BLaER1 (cell line): ENCODE measurements around the gene CDH23.

Source experiments
- H3K27ac ChIP-seq: shearing (Covaris generic); formaldehyde crosslinking; 2 replicates; pipeline ENCODE4 v1.8.1; 2022
- H3K27me3 ChIP-seq: shearing (Covaris generic); formaldehyde crosslinking; 2 replicates; pipeline ENCODE4 v1.8.1; 2022
- H3K36me3 ChIP-seq: shearing (Covaris generic); formaldehyde crosslinking; 2 replicates; pipeline ENCODE4 v1.8.1; 2022
- H3K4me1 ChIP-seq: shearing (Covaris generic); formaldehyde crosslinking; 2 replicates; pipeline ENCODE4 v1.8.1; 2022
- H3K4me2 ChIP-seq: shearing (Covaris generic); formaldehyde crosslinking; 2 replicates; pipeline ENCODE4 v1.8.1; 2022
- H3K4me3 ChIP-seq: shearing (Covaris generic); formaldehyde crosslinking; 2 replicates; pipeline ENCODE4 v1.8.1; 2022
- H3K9ac ChIP-seq: shearing (Covaris generic); formaldehyde crosslinking; 2 replicates; pipeline ENCODE4 v1.8.1; 2022
- H3K9me3 ChIP-seq: shearing (Covaris generic); formaldehyde crosslinking; 2 replicates; pipeline ENCODE4 v1.8.1; 2022
- H4K20me1 ChIP-seq: shearing (Covaris generic); formaldehyde crosslinking; 2 replicates; pipeline ENCODE4 v1.8.1; 2022
- Cebpa-rat ChIP-seq: shearing (Covaris generic); IDR thresholded peaks from 2 replicates; pipeline ENCODE4 v1.8.1; 2022

Gene CDH23

GRCh38 chr10:71610651-71611050, 213.9 kb downstream of the CDH23 start:
- Histone ChIP-seq H3K4me2 (no peak overlapping the region), H3K27ac (no peak overlapping the region), H4K20me1 (no peaks in the 10 kb centered on the region)

GRCh38 chr10:71611131-71611530, 214.4 kb downstream of the CDH23 start:
- Histone ChIP-seq H3K4me2 (no peak overlapping the region), H3K9ac (no peak overlapping the region), H3K36me3 (no peaks in the 10 kb centered on the region)

More at GRCh38 chr10:71610651-71611050, 213.9 kb downstream of the CDH23 start:
- Histone ChIP-seq H3K9ac (no peak overlapping the region), H3K9me3 (no peaks in the 10 kb centered on the region), H3K36me3 (no peaks in the 10 kb centered on the region), H3K4me1 (peaks cover 6% of the 10 kb centered on the region), H3K4me3 (no peak overlapping the region), H3K27me3 (no peaks in the 10 kb centered on the region)
- no peak for TF ChIP-seq Cebpa-rat

GRCh38 chr10:71611709-71612422, 215.1 kb downstream of the CDH23 start:
- H3K9ac ChIP-seq = no peak overlapping the region
- H3K36me3 ChIP-seq = no peaks in the 10 kb centered on the region
- no peaks in the 10 kb centered on the region for H3K9me3 ChIP-seq
- no peak overlapping the region for H3K27ac ChIP-seq
- H3K27me3 ChIP-seq = no peaks in the 10 kb centered on the region
- H3K4me2 ChIP-seq = no peak overlapping the region
- H3K4me1 ChIP-seq = peaks cover 6% of the 10 kb centered on the region
- H3K4me3 ChIP-seq = no peak overlapping the region
- H4K20me1 ChIP-seq = no peaks in the 10 kb centered on the region
- no peak for TF ChIP-seq Cebpa-rat

More at GRCh38 chr10:71611131-71611530, 214.4 kb downstream of the CDH23 start:
- H3K9me3 ChIP-seq = no peaks in the 10 kb centered on the region
- H3K4me1 ChIP-seq = peaks cover 6% of the 10 kb centered on the region
- no peaks in the 10 kb centered on the region for H4K20me1 ChIP-seq
- no peaks in the 10 kb centered on the region for H3K27me3 ChIP-seq
- TF ChIP-seq Cebpa-rat = no peak
- no peak overlapping the region for H3K27ac ChIP-seq
- no peak overlapping the region for H3K4me3 ChIP-seq

- Histone ChIP-seq H3K9ac (no peak overlapping the region), H3K4me1 (peaks cover 6% of the 10 kb centered on the region), H4K20me1 (no peaks in the 10 kb centered on the region), H3K36me3 (no peaks in the 10 kb centered on the region), H3K9me3 (no peaks in the 10 kb centered on the region), H3K4me3 (no peak overlapping the region), H3K4me2 (no peak overlapping the region), H3K27me3 (no peaks in the 10 kb centered on the region), H3K27ac (no peak overlapping the region)
- TF ChIP-seq Cebpa-rat = no peak
Measured at GRCh38 chr10:71613261-71613777, 216.6 kb downstream of the CDH23 start.

GRCh38 chr10:71613877-71614276, 217.2 kb downstream of the CDH23 start:
- no peak for TF ChIP-seq Cebpa-rat
- Histone ChIP-seq H3K4me1 (peaks cover 2% of the 10 kb centered on the region), H3K4me2 (no peak overlapping the region), H3K27me3 (no peaks in the 10 kb centered on the region), H3K4me3 (no peak overlapping the region), H3K36me3 (no peaks in the 10 kb centered on the region), H3K27ac (no peak overlapping the region), H3K9ac (no peak overlapping the region), H4K20me1 (no peaks in the 10 kb centered on the region), H3K9me3 (no peaks in the 10 kb centered on the region)

GRCh38 chr10:71614946-71615345, 218.2 kb downstream of the CDH23 start:
- Histone ChIP-seq H3K4me3 (no peak overlapping the region), H3K9me3 (no peaks in the 10 kb centered on the region), H3K4me2 (no peak overlapping the region), H3K4me1 (no peaks in the 10 kb centered on the region), H3K36me3 (no peaks in the 10 kb centered on the region), H4K20me1 (no peaks in the 10 kb centered on the region), H3K27me3 (no peaks in the 10 kb centered on the region), H3K9ac (no peak overlapping the region), H3K27ac (no peak overlapping the region)
- no peak for TF ChIP-seq Cebpa-rat

GRCh38 chr10:71615538-71616329, 219.0 kb downstream of the CDH23 start:
- no peak overlapping the region for H3K9ac ChIP-seq
- no peaks in the 10 kb centered on the region for H3K9me3 ChIP-seq
- no peak for TF ChIP-seq Cebpa-rat
- no peaks in the 10 kb centered on the region for H4K20me1 ChIP-seq
- no peaks in the 10 kb centered on the region; the same call in 1 of the 2 replicates for H3K4me1 ChIP-seq
- no peaks in the 10 kb centered on the region for H3K36me3 ChIP-seq
- H3K4me2 ChIP-seq = no peak overlapping the region
- H3K4me3 ChIP-seq = no peak overlapping the region
- no peaks in the 10 kb centered on the region for H3K27me3 ChIP-seq
- H3K27ac ChIP-seq = no peak overlapping the region

- TF ChIP-seq Cebpa-rat = no peak
- H3K4me1 ChIP-seq = peaks cover 12% of the 10 kb centered on the region
- no peaks in the 10 kb centered on the region for H3K27me3 ChIP-seq
- H3K9ac ChIP-seq = no peak overlapping the region
- H3K36me3 ChIP-seq = no peaks in the 10 kb centered on the region
- H3K4me2 ChIP-seq = no peak overlapping the region
- no peak overlapping the region for H3K27ac ChIP-seq
- no peak overlapping the region for H3K4me3 ChIP-seq
- no peaks in the 10 kb centered on the region for H4K20me1 ChIP-seq
- no peaks in the 10 kb centered on the region for H3K9me3 ChIP-seq
Measured at GRCh38 chr10:71616817-71617654, 220.3 kb downstream of the CDH23 start.

- Histone ChIP-seq H3K27me3 (no peaks in the 10 kb centered on the region), H3K4me2 (no peak overlapping the region)
- TF ChIP-seq Cebpa-rat = no peak
Measured at GRCh38 chr10:71618176-71618575, 221.5 kb downstream of the CDH23 start.

More at GRCh38 chr10:71618176-71618575, 221.5 kb downstream of the CDH23 start:
- peaks cover 24% of the 10 kb centered on the region for H3K4me1 ChIP-seq
- no peak overlapping the region for H3K9ac ChIP-seq
- H3K36me3 ChIP-seq = no peaks in the 10 kb centered on the region
- no peak overlapping the region for H3K27ac ChIP-seq
- H4K20me1 ChIP-seq = no peaks in the 10 kb centered on the region
- no peak overlapping the region for H3K4me3 ChIP-seq
- H3K9me3 ChIP-seq = no peaks in the 10 kb centered on the region
